ENCODE results near the gene OMG. TPM values are rescaled to one million over a fixed set of nuclear protein-coding genes. Genes with fewer than 3 reads are reported as not detected.

The OMG gene
- total RNA-seq, 1 donor from 2014 or later, result not detected

GRCh38 chr17:31260151-31260550 is 36.9 kb downstream of the OMG start:
- H3K36me3 Mint-ChIP-seq (ENCODE audit: unreplicated experiment), result no peaks in the 10 kb centered on the region
- H3K27ac Mint-ChIP-seq (ENCODE audit: unreplicated experiment), result no peak overlapping the region
- no peak overlapping the region for H3K4me3 Mint-ChIP-seq (ENCODE audit: unreplicated experiment)
- no peaks in the 10 kb centered on the region for H3K4me1 Mint-ChIP-seq (ENCODE audit: low read depth, unreplicated experiment)
- TF ChIP-seq CTCF (IDR thresholded peaks at IDR 0.05; ENCODE audit: partially characterized antibody, unreplicated experiment), result no peak
- no peak for DNase-seq
- no peaks in the 10 kb centered on the region for H3K27me3 Mint-ChIP-seq (ENCODE audit: unreplicated experiment)
- H3K9me3 Mint-ChIP-seq (ENCODE audit: unreplicated experiment), result no peaks in the 10 kb centered on the region

- no peak overlapping the region for H3K27ac Mint-ChIP-seq (ENCODE audit: unreplicated experiment)
- no peaks in the 10 kb centered on the region for H3K9me3 Mint-ChIP-seq (ENCODE audit: unreplicated experiment)
- no peaks in the 10 kb centered on the region for H3K4me1 Mint-ChIP-seq (ENCODE audit: low read depth, unreplicated experiment)
- no peaks in the 10 kb centered on the region for H3K36me3 Mint-ChIP-seq (ENCODE audit: unreplicated experiment)
- no peak for TF ChIP-seq CTCF (IDR thresholded peaks at IDR 0.05; ENCODE audit: partially characterized antibody, unreplicated experiment)
- no peaks in the 10 kb centered on the region for H3K27me3 Mint-ChIP-seq (ENCODE audit: unreplicated experiment)
- DNase-seq, result no peak
- no peak overlapping the region for H3K4me3 Mint-ChIP-seq (ENCODE audit: unreplicated experiment)
These were observed 40.1 kb downstream of the OMG start for GRCh38 chr17:31256936-31257335.

GRCh38 chr17:31254654-31255053 is 42.4 kb downstream of the OMG start:
- Mint-ChIP-seq H3K9me3 (ENCODE audit: unreplicated experiment) (no peaks in the 10 kb centered on the region), H3K27ac (ENCODE audit: unreplicated experiment) (no peak overlapping the region), H3K4me3 (ENCODE audit: unreplicated experiment) (no peak overlapping the region), H3K4me1 (ENCODE audit: low read depth, unreplicated experiment) (peaks cover 6% of the 10 kb centered on the region), H3K36me3 (ENCODE audit: unreplicated experiment) (no peaks in the 10 kb centered on the region), H3K27me3 (ENCODE audit: unreplicated experiment) (no peaks in the 10 kb centered on the region)
- TF ChIP-seq CTCF (IDR thresholded peaks at IDR 0.05; ENCODE audit: partially characterized antibody, unreplicated experiment), result no peak
- no peak for DNase-seq

GRCh38 chr17:31252741-31253140 is 44.3 kb downstream of the OMG start:
- Mint-ChIP-seq H3K4me3 (ENCODE audit: unreplicated experiment) (no peak overlapping the region), H3K27me3 (ENCODE audit: unreplicated experiment) (no peaks in the 10 kb centered on the region), H3K36me3 (ENCODE audit: unreplicated experiment) (no peaks in the 10 kb centered on the region), H3K27ac (ENCODE audit: unreplicated experiment) (no peak overlapping the region), H3K4me1 (ENCODE audit: low read depth, unreplicated experiment) (peaks cover 6% of the 10 kb centered on the region), H3K9me3 (ENCODE audit: unreplicated experiment) (no peaks in the 10 kb centered on the region)
- DNase-seq, result no peak
- no peak for TF ChIP-seq CTCF (IDR thresholded peaks at IDR 0.05; ENCODE audit: partially characterized antibody, unreplicated experiment)

- no peak for TF ChIP-seq CTCF (IDR thresholded peaks at IDR 0.05; ENCODE audit: partially characterized antibody, unreplicated experiment)
- Mint-ChIP-seq H3K9me3 (ENCODE audit: unreplicated experiment) (no peaks in the 10 kb centered on the region), H3K36me3 (ENCODE audit: unreplicated experiment) (no peaks in the 10 kb centered on the region), H3K27ac (ENCODE audit: unreplicated experiment) (no peak overlapping the region), H3K27me3 (ENCODE audit: unreplicated experiment) (no peaks in the 10 kb centered on the region), H3K4me1 (ENCODE audit: low read depth, unreplicated experiment) (peaks cover 6% of the 10 kb centered on the region), H3K4me3 (ENCODE audit: unreplicated experiment) (no peak overlapping the region)
- no peak for DNase-seq
These were observed 45.1 kb downstream of the OMG start for GRCh38 chr17:31251970-31252328.
